Fibroblast of lung (primary cell): ENCODE results near the gene PRXL2A. TPM values are rescaled to one million over a fixed set of nuclear protein-coding genes. Genes with fewer than 3 reads are reported as not detected.

ENCODE experiments used
- DNase-seq, 2 donors: peaks; one replicate each; pipeline versions ENCODE4 v3.0.0 to v3.0.0-alpha.2; 2010; ENCODE audit warnings: low read depth in 2 of 2
- H2AFZ ChIP-seq: 2 replicates; pipeline ENCODE4 v1.5.1; 2012; ENCODE audit warnings: low read length, control low read depth, inconsistent platforms
- H3K27ac ChIP-seq: 2 replicates; pipeline ENCODE4 v1.5.1; 2011; ENCODE audit warnings: low read length, control low read depth; ENCODE audit not compliant: insufficient read depth
- H3K27me3 ChIP-seq: 2 replicates; pipeline ENCODE4 v1.5.1; 2011; ENCODE audit warnings: mild to moderate bottlenecking, low read length; ENCODE audit not compliant: control insufficient read depth, insufficient read depth
- H3K36me3 ChIP-seq: 2 replicates; pipeline ENCODE4 v1.5.1; 2011; ENCODE audit warnings: low read length; ENCODE audit not compliant: control insufficient read depth, insufficient read depth
- H3K4me1 ChIP-seq: 2 replicates; pipeline ENCODE4 v1.5.1; 2011; ENCODE audit warnings: low read length; ENCODE audit not compliant: control insufficient read depth, insufficient read depth; ENCODE audit errors: extremely low read depth
- H3K4me2 ChIP-seq: 2 replicates; pipeline ENCODE4 v1.5.1; 2011; ENCODE audit warnings: low read length, control low read depth; ENCODE audit not compliant: insufficient read depth; ENCODE audit errors: extremely low read depth
- H3K4me3 ChIP-seq, 4 experiments: fragments of 200-600 bp in 1 of 4; sonication (generic) in 1 of 4; replicated peaks in 1 of 4; 2 replicates each; pipeline ENCODE4 v1.5.1; 2011 to 2016; ENCODE audit warnings: low read length in 4 of 4, low read depth in 3 of 4, mild to moderate bottlenecking in 3 of 4, control low read depth in 2 of 4, inconsistent platforms in 1 of 4, mixed read lengths in 1 of 4; ENCODE audit not compliant: insufficient read depth in 1 of 4; ENCODE audit errors: control extremely low read depth in 1 of 4
- H3K79me2 ChIP-seq: 2 replicates; pipeline ENCODE4 v1.5.1; 2012; ENCODE audit warnings: mild to moderate bottlenecking, low read length, inconsistent platforms; ENCODE audit not compliant: control insufficient read depth, insufficient read depth
- H3K9ac ChIP-seq: 2 replicates; pipeline ENCODE4 v1.5.1; 2011; ENCODE audit warnings: mild to moderate bottlenecking, low read length, control low read depth; ENCODE audit not compliant: insufficient read depth
- H3K9me3 ChIP-seq: 2 replicates; pipeline ENCODE4 v1.5.1; 2012; ENCODE audit warnings: low read depth, low read length; ENCODE audit not compliant: control insufficient read depth, insufficient read depth
- H4K20me1 ChIP-seq: 2 replicates; pipeline ENCODE4 v1.5.1; 2011; ENCODE audit warnings: low read length; ENCODE audit not compliant: control insufficient read depth, insufficient read depth; ENCODE audit errors: extremely low read depth
- EZH2 ChIP-seq: IDR thresholded peaks from 2 replicates; pipeline ENCODE4 v1.5.1; 2012; ENCODE audit warnings: low read length, control low read depth, mild to moderate bottlenecking; ENCODE audit errors: missing control alignments
- polyA plus RNA-seq, 2 donors: library from polyadenylated mRNA; depleted of rRNA in 1 of 2; stranded (reverse) in 1 of 2; unstranded in 1 of 2; fragments of >200 nt; gene quantifications; 2 replicates each; pipeline ENCODE4 v1.2.1, GENCODE V29; 2011 to 2012; ENCODE audit warnings: missing spikeins in 1 of 2
- total RNA-seq: library from RNA; depleted of rRNA; stranded (reverse); fragments of >200 nt; gene quantifications from 2 replicates; pipeline ENCODE4 v1.2.1, GENCODE V29; 2014
- TF ChIP-seq, protein P1 (sequence below), 2 donors: IDR thresholded peaks in 1 of 2; conservative IDR thresholded peaks in 1 of 2; 1 replicate in 1 of 2; 2 replicates in 1 of 2; pipeline ENCODE4 v1.5.1; 2011 to 2012; ENCODE audit warnings: low read length in 2 of 2, control low read depth in 1 of 2, inconsistent platforms in 1 of 2, low read depth in 1 of 2, mild to moderate bottlenecking in 1 of 2

The PRXL2A gene
- total and polyA plus RNA-seq, 2 donors (not counting 1 experiment from before 2014, with no cell fraction given), result 1.6 to 19.2 TPM

GRCh38 chr10:80394358-80394916, 13.9 kb upstream of the PRXL2A start:
- no peak for DNase-seq
- Histone ChIP-seq H3K4me1 (no peaks in the 10 kb centered on the region), H3K27ac (no peak overlapping the region), H3K79me2 (no peaks in the 10 kb centered on the region), H2AFZ (no peak overlapping the region), H3K9ac (no peak overlapping the region), H4K20me1 (no peaks in the 10 kb centered on the region), H3K27me3 (no peaks in the 10 kb centered on the region), H3K4me3 (no peak overlapping the region), H3K36me3 (no peaks in the 10 kb centered on the region), H3K4me2 (no peak overlapping the region), H3K9me3 (no peaks in the 10 kb centered on the region)
- no peak for TF ChIP-seq EZH2
- TF ChIP-seq, protein P1, sequence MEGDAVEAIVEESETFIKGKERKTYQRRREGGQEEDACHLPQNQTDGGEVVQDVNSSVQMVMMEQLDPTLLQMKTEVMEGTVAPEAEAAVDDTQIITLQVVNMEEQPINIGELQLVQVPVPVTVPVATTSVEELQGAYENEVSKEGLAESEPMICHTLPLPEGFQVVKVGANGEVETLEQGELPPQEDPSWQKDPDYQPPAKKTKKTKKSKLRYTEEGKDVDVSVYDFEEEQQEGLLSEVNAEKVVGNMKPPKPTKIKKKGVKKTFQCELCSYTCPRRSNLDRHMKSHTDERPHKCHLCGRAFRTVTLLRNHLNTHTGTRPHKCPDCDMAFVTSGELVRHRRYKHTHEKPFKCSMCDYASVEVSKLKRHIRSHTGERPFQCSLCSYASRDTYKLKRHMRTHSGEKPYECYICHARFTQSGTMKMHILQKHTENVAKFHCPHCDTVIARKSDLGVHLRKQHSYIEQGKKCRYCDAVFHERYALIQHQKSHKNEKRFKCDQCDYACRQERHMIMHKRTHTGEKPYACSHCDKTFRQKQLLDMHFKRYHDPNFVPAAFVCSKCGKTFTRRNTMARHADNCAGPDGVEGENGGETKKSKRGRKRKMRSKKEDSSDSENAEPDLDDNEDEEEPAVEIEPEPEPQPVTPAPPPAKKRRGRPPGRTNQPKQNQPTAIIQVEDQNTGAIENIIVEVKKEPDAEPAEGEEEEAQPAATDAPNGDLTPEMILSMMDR (conservative IDR thresholded peaks at IDR 0.05 in 1 of 2, IDR thresholded peaks at IDR 0.05 in 1 of 2; ENCODE audit: low read depth in 1 of 2, low read length in 2 of 2), result no peak

DNA sequence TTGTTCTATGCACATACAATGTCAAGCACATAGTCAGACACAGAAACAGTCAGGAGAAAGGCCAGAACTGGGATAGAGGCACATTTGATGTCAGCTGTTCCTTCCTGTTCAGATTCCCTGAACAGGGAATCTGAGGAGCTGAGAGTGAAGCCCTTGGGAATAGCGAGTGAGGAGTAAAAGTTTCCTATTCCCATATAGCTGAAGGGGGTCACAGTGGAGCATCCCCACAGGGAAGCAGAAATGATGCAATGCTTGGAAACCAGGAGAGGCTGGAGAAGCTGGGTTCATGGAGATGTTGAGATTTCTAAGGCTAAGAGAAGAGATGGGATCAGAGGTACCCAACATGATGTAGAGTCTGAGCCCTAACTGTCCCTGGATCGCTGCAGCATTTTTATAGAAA, 11.3 kb upstream of the PRXL2A start:
- no peak overlapping the region for H2AFZ ChIP-seq
- no peaks in the 10 kb centered on the region for H3K36me3 ChIP-seq
- no peak overlapping the region for H3K4me2 ChIP-seq
- no peaks in the 10 kb centered on the region for H3K4me1 ChIP-seq
- no peak overlapping the region for H3K27ac ChIP-seq
- no peak overlapping the region for H3K9ac ChIP-seq
- H3K9me3 ChIP-seq, result no peaks in the 10 kb centered on the region
- H4K20me1 ChIP-seq, result no peaks in the 10 kb centered on the region
- DNase-seq, result no peak
- H3K79me2 ChIP-seq, result no peaks in the 10 kb centered on the region
- no peaks in the 10 kb centered on the region for H3K27me3 ChIP-seq
- TF ChIP-seq, protein P1 (conservative IDR thresholded peaks at IDR 0.05 in 1 of 2, IDR thresholded peaks at IDR 0.05 in 1 of 2; ENCODE audit: low read depth in 1 of 2, low read length in 2 of 2), result no peak
- no peak for TF ChIP-seq EZH2
- no peak overlapping the region for H3K4me3 ChIP-seq

- H3K79me2 ChIP-seq, result no peaks in the 10 kb centered on the region
- no peaks in the 10 kb centered on the region for H3K4me1 ChIP-seq
- H3K36me3 ChIP-seq, result no peaks in the 10 kb centered on the region
- DNase-seq, result no peak
- H3K27ac ChIP-seq, result no peak overlapping the region
- no peaks in the 10 kb centered on the region for H4K20me1 ChIP-seq
- H3K4me2 ChIP-seq, result no peak overlapping the region
- no peak overlapping the region for H2AFZ ChIP-seq
- H3K9ac ChIP-seq, result no peak overlapping the region
- no peaks in the 10 kb centered on the region for H3K9me3 ChIP-seq
- TF ChIP-seq, protein P1 (conservative IDR thresholded peaks at IDR 0.05 in 1 of 2, IDR thresholded peaks at IDR 0.05 in 1 of 2; ENCODE audit: low read depth in 1 of 2, low read length in 2 of 2), result no peak
- TF ChIP-seq EZH2, result no peak
- no peaks in the 10 kb centered on the region for H3K27me3 ChIP-seq
- no peak overlapping the region for H3K4me3 ChIP-seq
Observed at GRCh38 chr10:80400136-80400804, 8.1 kb upstream of the PRXL2A start.
